ENCODE results near the gene PRPF6.

- TF ChIP-seq, protein P1, sequence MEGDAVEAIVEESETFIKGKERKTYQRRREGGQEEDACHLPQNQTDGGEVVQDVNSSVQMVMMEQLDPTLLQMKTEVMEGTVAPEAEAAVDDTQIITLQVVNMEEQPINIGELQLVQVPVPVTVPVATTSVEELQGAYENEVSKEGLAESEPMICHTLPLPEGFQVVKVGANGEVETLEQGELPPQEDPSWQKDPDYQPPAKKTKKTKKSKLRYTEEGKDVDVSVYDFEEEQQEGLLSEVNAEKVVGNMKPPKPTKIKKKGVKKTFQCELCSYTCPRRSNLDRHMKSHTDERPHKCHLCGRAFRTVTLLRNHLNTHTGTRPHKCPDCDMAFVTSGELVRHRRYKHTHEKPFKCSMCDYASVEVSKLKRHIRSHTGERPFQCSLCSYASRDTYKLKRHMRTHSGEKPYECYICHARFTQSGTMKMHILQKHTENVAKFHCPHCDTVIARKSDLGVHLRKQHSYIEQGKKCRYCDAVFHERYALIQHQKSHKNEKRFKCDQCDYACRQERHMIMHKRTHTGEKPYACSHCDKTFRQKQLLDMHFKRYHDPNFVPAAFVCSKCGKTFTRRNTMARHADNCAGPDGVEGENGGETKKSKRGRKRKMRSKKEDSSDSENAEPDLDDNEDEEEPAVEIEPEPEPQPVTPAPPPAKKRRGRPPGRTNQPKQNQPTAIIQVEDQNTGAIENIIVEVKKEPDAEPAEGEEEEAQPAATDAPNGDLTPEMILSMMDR (IDR thresholded peaks at IDR 0.05; ENCODE audit: low read depth, low read length, poor library complexity, severe bottlenecking) = no peak
- no peak for TF ChIP-seq EZH2phosphoT487 (IDR thresholded peaks at IDR 0.05; ENCODE audit: borderline replicate concordance, low read length)
Observed at GRCh38 chr20:64027981-64028685, 47.2 kb downstream of the PRPF6 start.
